Subcutaneous adipose tissue (tissue), 4 donors: ENCODE data around the gene EHMT1. TPM values are rescaled to one million over a fixed set of nuclear protein-coding genes. Genes with fewer than 3 reads are reported as not detected.

ENCODE experiments used
- total RNA-seq, 4 donors: library from RNA; depleted of rRNA; stranded (reverse); fragments of >200 nt; gene quantifications; one replicate each; pipeline ENCODE4 v1.1.0, GENCODE V29; 2016
- TF ChIP-seq, protein P1 (sequence below): fragments of 450-650 bp; IDR thresholded peaks from one replicate; pipeline ENCODE4 v1.5.1; 2016; ENCODE audit warnings: low read depth, mild to moderate bottlenecking, control low read depth, antibody characterized with exemption, moderate library complexity

Gene EHMT1
- total RNA-seq, 4 donors from 2014 or later = 53.2 to 168 (median 65.9) TPM

GRCh38 chr9:137645211-137645610, 26.4 kb downstream of the EHMT1 start:
- TF ChIP-seq, protein P1, sequence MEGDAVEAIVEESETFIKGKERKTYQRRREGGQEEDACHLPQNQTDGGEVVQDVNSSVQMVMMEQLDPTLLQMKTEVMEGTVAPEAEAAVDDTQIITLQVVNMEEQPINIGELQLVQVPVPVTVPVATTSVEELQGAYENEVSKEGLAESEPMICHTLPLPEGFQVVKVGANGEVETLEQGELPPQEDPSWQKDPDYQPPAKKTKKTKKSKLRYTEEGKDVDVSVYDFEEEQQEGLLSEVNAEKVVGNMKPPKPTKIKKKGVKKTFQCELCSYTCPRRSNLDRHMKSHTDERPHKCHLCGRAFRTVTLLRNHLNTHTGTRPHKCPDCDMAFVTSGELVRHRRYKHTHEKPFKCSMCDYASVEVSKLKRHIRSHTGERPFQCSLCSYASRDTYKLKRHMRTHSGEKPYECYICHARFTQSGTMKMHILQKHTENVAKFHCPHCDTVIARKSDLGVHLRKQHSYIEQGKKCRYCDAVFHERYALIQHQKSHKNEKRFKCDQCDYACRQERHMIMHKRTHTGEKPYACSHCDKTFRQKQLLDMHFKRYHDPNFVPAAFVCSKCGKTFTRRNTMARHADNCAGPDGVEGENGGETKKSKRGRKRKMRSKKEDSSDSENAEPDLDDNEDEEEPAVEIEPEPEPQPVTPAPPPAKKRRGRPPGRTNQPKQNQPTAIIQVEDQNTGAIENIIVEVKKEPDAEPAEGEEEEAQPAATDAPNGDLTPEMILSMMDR = no peak

DNA sequence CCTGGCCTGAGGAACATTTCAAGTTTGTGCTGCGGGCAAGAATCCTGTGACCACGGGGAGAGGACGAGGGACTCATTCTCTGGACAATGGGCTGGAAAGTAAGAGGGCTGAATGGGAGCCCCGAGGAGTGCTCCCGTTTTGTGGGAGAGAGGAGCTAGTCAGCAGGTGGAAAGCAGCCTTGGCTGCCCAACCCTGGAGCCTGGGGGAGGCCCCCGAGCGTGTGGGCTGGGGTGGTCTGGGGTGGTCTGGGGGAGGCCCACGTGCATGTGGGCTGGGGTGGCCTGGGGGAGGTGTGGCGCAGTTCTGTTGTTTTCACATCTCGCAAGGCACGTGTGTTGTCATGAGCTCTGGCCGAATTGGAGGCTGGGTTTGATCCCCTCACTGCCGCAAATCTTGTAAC, 27.5 kb downstream of the EHMT1 start:
- TF ChIP-seq, protein P1 = no peak

DNA sequence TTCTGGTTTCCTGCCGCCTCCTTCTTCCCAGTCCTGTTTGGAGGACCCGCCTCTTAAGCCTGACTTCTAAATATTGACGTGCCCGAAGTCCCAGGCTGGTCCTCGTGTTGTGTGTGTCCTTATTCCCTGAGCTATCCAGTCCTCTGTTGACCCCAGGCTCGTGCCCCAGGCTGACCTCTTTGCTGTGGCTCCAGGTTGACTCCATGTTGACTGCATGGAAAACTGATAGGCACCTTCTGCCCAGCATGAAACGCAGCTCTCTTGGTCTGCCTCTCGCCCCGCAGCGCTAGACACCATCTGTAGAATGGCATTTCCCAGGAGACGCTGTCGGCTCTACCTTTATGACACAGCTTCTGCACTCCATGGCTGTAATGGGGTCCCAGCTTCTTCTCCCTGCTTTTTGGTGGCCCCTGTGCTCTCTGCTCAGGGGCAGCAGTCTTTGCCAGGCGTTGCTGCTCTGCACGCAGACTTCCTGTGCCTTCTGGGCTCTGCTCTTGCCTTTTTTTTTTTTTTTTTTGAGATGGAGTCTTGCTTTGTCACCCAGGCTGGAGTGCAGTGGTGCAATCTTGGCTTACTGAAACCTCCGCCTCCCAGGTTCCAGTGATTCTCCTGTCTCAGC, 28.4 kb downstream of the EHMT1 start:
- TF ChIP-seq, protein P1 = no peak

- TF ChIP-seq, protein P1 = no peak
Observed at GRCh38 chr9:137648396-137648795, 29.6 kb downstream of the EHMT1 start.

GRCh38 chr9:137649553-137649952, 30.7 kb downstream of the EHMT1 start:
- TF ChIP-seq, protein P1 = no peak

- TF ChIP-seq, protein P1 = no peak
Observed at GRCh38 chr9:137650259-137650658, 31.5 kb downstream of the EHMT1 start.

GRCh38 chr9:137650779-137651178, 32.0 kb downstream of the EHMT1 start:
- TF ChIP-seq, protein P1 = no peak
